ENCODE measurements around the gene TOP1.

Gene TOP1

DNA sequence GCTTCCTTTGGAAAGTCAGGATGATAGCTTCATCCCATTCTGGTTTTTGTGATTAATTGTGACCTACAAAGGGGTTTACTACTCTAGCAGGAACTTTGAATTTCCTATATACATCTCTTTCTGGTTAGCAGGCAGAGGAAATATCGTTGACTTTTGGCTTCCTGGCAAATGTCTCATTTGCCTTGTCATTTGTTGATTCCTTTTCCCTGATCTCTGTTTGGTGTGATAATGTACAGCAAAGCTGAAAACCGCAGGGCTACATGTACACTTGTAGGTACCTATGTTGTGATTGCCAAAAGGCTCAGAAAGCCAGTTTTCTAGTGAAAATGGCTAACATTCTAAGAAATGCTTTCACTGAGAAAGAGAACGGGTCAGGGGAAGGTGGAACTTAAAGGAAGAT is 44.3 kb downstream of the TOP1 start:
- WGBS (ENCODE audit: insufficient coverage, insufficient read length): no CpG with 5 or more reads among the region's 3 CpGs
- H3K27me3 ChIP-seq (ENCODE audit: control insufficient read depth, insufficient read depth, low read length): no peaks in the 10 kb centered on the region
- H3K9me3 ChIP-seq (ENCODE audit: control insufficient read depth, insufficient read depth, low read length): no peaks in the 10 kb centered on the region
- DNase-seq (ENCODE audit: low read depth, low spot score): no peak
- peaks cover 4% of the 10 kb centered on the region; the same call in 1 of the 2 replicates for H3K36me3 ChIP-seq (ENCODE audit: control insufficient read depth, insufficient read depth, low read length)
- H3K4me1 ChIP-seq (ENCODE audit: control insufficient read depth, insufficient read depth, low read length): peaks cover 2% of the 10 kb centered on the region; the same call in 1 of the 2 replicates
- no peak overlapping the region for H3K27ac ChIP-seq (ENCODE audit: low read length)
- H3K4me3 ChIP-seq (ENCODE audit: low read length): no peak overlapping the region

DNA sequence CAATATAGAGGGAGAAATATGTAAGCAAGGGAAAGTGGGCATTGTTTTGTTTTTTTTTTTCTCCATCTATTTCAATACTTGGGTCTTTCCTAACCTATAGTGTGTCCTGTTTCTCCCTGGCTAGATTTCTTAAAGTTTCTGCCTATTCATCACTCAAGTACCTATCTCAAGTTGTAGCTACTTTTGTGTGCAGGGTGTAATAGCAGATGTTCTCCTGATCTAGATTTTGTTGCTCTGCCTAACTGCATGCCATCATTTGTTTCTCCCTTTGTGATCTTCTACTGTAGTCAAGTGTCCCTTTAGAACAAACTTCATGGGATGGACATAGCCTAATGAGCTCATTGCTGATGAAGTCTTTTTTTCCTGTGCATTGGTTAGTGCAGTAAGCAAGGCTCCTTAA is 45.8 kb downstream of the TOP1 start:
- Histone ChIP-seq H3K36me3 (ENCODE audit: control insufficient read depth, insufficient read depth, low read length) (peaks cover 4% of the 10 kb centered on the region; the same call in 1 of the 2 replicates), H3K27me3 (ENCODE audit: control insufficient read depth, insufficient read depth, low read length) (no peaks in the 10 kb centered on the region), H3K4me1 (ENCODE audit: control insufficient read depth, insufficient read depth, low read length) (peaks cover 2% of the 10 kb centered on the region; the same call in 1 of the 2 replicates), H3K9me3 (ENCODE audit: control insufficient read depth, insufficient read depth, low read length) (no peaks in the 10 kb centered on the region), H3K27ac (ENCODE audit: low read length) (no peak overlapping the region), H3K4me3 (ENCODE audit: low read length) (no peak overlapping the region)
- no peak for DNase-seq (ENCODE audit: low read depth, low spot score)

GRCh38 chr20:41076776-41077175 is 48.2 kb downstream of the TOP1 start:
- no peak overlapping the region for H3K27ac ChIP-seq (ENCODE audit: low read length)
- WGBS (ENCODE audit: insufficient coverage, insufficient read length): no CpG with 5 or more reads among the region's 4 CpGs

DNA sequence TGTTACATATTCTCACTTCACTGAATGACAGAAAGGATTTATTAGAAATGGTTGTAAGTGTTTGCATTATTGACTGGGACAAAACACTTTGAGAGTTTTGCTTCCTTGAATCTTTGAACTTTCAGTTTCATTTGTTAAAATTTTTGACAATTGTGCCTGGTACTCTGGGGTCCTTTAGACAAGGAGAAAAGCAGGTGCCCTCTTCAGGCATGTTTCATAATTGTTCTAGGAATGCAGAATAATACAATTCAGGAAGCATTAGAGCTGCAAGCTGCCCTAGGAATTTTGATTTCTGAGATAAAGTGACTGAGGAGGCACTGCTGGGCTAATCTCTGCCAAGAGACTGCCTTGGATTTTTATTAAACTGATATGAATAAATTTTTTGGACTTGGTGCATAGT is 49.7 kb downstream of the TOP1 start:
- H3K9me3 ChIP-seq (ENCODE audit: control insufficient read depth, insufficient read depth, low read length): no peaks in the 10 kb centered on the region
- H3K36me3 ChIP-seq (ENCODE audit: control insufficient read depth, insufficient read depth, low read length): peaks cover 6% of the 10 kb centered on the region; the same call in 1 of the 2 replicates
- no peaks in the 10 kb centered on the region for H3K27me3 ChIP-seq (ENCODE audit: control insufficient read depth, insufficient read depth, low read length)
- H3K4me1 ChIP-seq (ENCODE audit: control insufficient read depth, insufficient read depth, low read length): no peaks in the 10 kb centered on the region
- no peak for DNase-seq (ENCODE audit: low read depth, low spot score)
- H3K27ac ChIP-seq (ENCODE audit: low read length): no peak overlapping the region
- no peak overlapping the region for H3K4me3 ChIP-seq (ENCODE audit: low read length)

More at GRCh38 chr20:41076776-41077175, 48.2 kb downstream of the TOP1 start:
- H3K27me3 ChIP-seq (ENCODE audit: control insufficient read depth, insufficient read depth, low read length): no peaks in the 10 kb centered on the region
- peaks cover 6% of the 10 kb centered on the region; the same call in 1 of the 2 replicates for H3K36me3 ChIP-seq (ENCODE audit: control insufficient read depth, insufficient read depth, low read length)
- no peak overlapping the region for H3K4me3 ChIP-seq (ENCODE audit: low read length)
- DNase-seq (ENCODE audit: low read depth, low spot score): no peak
- H3K4me1 ChIP-seq (ENCODE audit: control insufficient read depth, insufficient read depth, low read length): peaks cover 2% of the 10 kb centered on the region; the same call in 1 of the 2 replicates
- H3K9me3 ChIP-seq (ENCODE audit: control insufficient read depth, insufficient read depth, low read length): no peaks in the 10 kb centered on the region

- WGBS (ENCODE audit: insufficient coverage, insufficient read length): no CpG with 5 or more reads among the region's 2 CpGs
- H3K27me3 ChIP-seq (ENCODE audit: control insufficient read depth, insufficient read depth, low read length): no peaks in the 10 kb centered on the region
- no peak overlapping the region for H3K4me3 ChIP-seq (ENCODE audit: low read length)
- H3K9me3 ChIP-seq (ENCODE audit: control insufficient read depth, insufficient read depth, low read length): no peaks in the 10 kb centered on the region
- H3K27ac ChIP-seq (ENCODE audit: low read length): no peak overlapping the region
- no peak for DNase-seq (ENCODE audit: low read depth, low spot score)
- H3K36me3 ChIP-seq (ENCODE audit: control insufficient read depth, insufficient read depth, low read length): peaks cover 6% of the 10 kb centered on the region; the same call in 1 of the 2 replicates
- no peaks in the 10 kb centered on the region for H3K4me1 ChIP-seq (ENCODE audit: control insufficient read depth, insufficient read depth, low read length)
These were observed 50.4 kb downstream of the TOP1 start for GRCh38 chr20:41079066-41079465.

DNA sequence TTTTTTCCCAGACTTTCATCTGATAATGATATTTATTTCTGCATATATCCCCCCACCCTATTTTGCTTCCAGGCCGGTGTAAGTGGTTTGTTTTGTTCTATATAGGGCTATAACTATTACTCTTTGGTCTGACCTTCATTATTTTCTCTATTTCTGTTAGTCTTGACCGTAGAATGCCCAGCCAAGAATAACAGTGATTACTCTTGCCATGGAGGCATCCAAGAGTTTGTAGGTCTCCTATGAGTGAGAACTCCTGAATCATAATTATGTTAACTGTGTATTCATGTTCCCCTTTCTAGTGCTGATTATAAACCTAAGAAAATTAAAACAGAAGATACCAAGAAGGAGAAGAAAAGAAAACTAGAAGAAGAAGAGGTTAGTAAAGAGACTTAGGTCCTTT is 52.2 kb downstream of the TOP1 start:
- H3K4me3 ChIP-seq (ENCODE audit: low read length): no peak overlapping the region
- H3K9me3 ChIP-seq (ENCODE audit: control insufficient read depth, insufficient read depth, low read length): no peaks in the 10 kb centered on the region
- no peak overlapping the region for H3K27ac ChIP-seq (ENCODE audit: low read length)
- H3K4me1 ChIP-seq (ENCODE audit: control insufficient read depth, insufficient read depth, low read length): no peaks in the 10 kb centered on the region
- no peaks in the 10 kb centered on the region for H3K27me3 ChIP-seq (ENCODE audit: control insufficient read depth, insufficient read depth, low read length)
- H3K36me3 ChIP-seq (ENCODE audit: control insufficient read depth, insufficient read depth, low read length): peaks cover 6% of the 10 kb centered on the region; the same call in 1 of the 2 replicates
- WGBS (ENCODE audit: insufficient coverage, insufficient read length): no CpG with 5 or more reads among the region's 2 CpGs
- no peak for DNase-seq (ENCODE audit: low read depth, low spot score)

GRCh38 chr20:41081276-41081814 is 52.7 kb downstream of the TOP1 start:
- no peak overlapping the region for H3K4me3 ChIP-seq (ENCODE audit: low read length)
- H3K27ac ChIP-seq (ENCODE audit: low read length): no peak overlapping the region
- H3K9me3 ChIP-seq (ENCODE audit: control insufficient read depth, insufficient read depth, low read length): no peaks in the 10 kb centered on the region
- H3K36me3 ChIP-seq (ENCODE audit: control insufficient read depth, insufficient read depth, low read length): peaks cover 6% of the 10 kb centered on the region; the same call in 1 of the 2 replicates
- no peak for DNase-seq (ENCODE audit: low read depth, low spot score)
- no peaks in the 10 kb centered on the region for H3K27me3 ChIP-seq (ENCODE audit: control insufficient read depth, insufficient read depth, low read length)
- no peaks in the 10 kb centered on the region for H3K4me1 ChIP-seq (ENCODE audit: control insufficient read depth, insufficient read depth, low read length)

- Histone ChIP-seq H3K36me3 (ENCODE audit: control insufficient read depth, insufficient read depth, low read length) (peaks cover 2% of the 10 kb centered on the region; the same call in 1 of the 2 replicates), H3K9me3 (ENCODE audit: control insufficient read depth, insufficient read depth, low read length) (no peaks in the 10 kb centered on the region)
- no CpG with 5 or more reads among the region's 2 CpGs for WGBS (ENCODE audit: insufficient coverage, insufficient read length)
These were observed 53.7 kb downstream of the TOP1 start for GRCh38 chr20:41082306-41082705.

DNA sequence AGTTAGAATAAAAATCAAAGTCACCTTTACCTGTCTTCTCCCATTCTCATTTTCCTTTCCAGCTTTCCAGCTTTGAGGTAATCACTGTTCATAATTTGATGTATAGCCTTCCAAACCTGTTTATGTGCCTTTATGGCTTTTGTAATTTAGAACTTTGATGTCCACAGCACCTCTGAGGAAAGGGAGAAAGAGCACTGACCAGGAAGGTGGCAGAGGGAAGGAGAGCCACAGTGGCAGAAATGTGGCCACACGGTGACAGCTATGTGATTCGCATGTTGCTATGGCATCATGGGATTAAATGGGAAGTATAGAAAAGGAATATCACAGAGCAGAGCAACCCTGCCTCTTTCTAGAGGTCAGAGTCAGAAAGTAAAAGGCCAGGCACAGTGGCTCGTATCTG is 57.0 kb downstream of the TOP1 start:
- Histone ChIP-seq H3K27me3 (ENCODE audit: control insufficient read depth, insufficient read depth, low read length) (no peaks in the 10 kb centered on the region), H3K9me3 (ENCODE audit: control insufficient read depth, insufficient read depth, low read length) (no peaks in the 10 kb centered on the region), H3K27ac (ENCODE audit: low read length) (no peak overlapping the region), H3K4me3 (ENCODE audit: low read length) (no peak overlapping the region), H3K36me3 (ENCODE audit: control insufficient read depth, insufficient read depth, low read length) (peaks cover 2% of the 10 kb centered on the region; the same call in 1 of the 2 replicates), H3K4me1 (ENCODE audit: control insufficient read depth, insufficient read depth, low read length) (no peaks in the 10 kb centered on the region)
- WGBS (ENCODE audit: insufficient coverage, insufficient read length): no CpG with 5 or more reads among the region's 3 CpGs
- DNase-seq (ENCODE audit: low read depth, low spot score): no peak

More at GRCh38 chr20:41082306-41082705, 53.7 kb downstream of the TOP1 start:
- H3K4me1 ChIP-seq (ENCODE audit: control insufficient read depth, insufficient read depth, low read length): no peaks in the 10 kb centered on the region
- no peak for DNase-seq (ENCODE audit: low read depth, low spot score)
- H3K27me3 ChIP-seq (ENCODE audit: control insufficient read depth, insufficient read depth, low read length): no peaks in the 10 kb centered on the region
- H3K27ac ChIP-seq (ENCODE audit: low read length): no peak overlapping the region
- no peak overlapping the region for H3K4me3 ChIP-seq (ENCODE audit: low read length)

- DNase-seq (ENCODE audit: low read depth, low spot score): no peak
- no peak overlapping the region for H3K4me3 ChIP-seq (ENCODE audit: low read length)
- H3K27ac ChIP-seq (ENCODE audit: low read length): no peak overlapping the region
- H3K36me3 ChIP-seq (ENCODE audit: control insufficient read depth, insufficient read depth, low read length): no peaks in the 10 kb centered on the region; the same call in 1 of the 2 replicates
- H3K4me1 ChIP-seq (ENCODE audit: control insufficient read depth, insufficient read depth, low read length): no peaks in the 10 kb centered on the region
- no peaks in the 10 kb centered on the region for H3K27me3 ChIP-seq (ENCODE audit: control insufficient read depth, insufficient read depth, low read length)
- no peaks in the 10 kb centered on the region for H3K9me3 ChIP-seq (ENCODE audit: control insufficient read depth, insufficient read depth, low read length)
- WGBS (ENCODE audit: insufficient coverage, insufficient read length): no CpG with 5 or more reads among the region's 8 CpGs
These were observed 58.0 kb downstream of the TOP1 start for GRCh38 chr20:41086402-41087324.

Data from iPS DF 6.9 (cell line).